ENCODE data around the gene DMXL1.

The DMXL1 gene

GRCh38 chr5:119036101-119036762, 34.7 kb upstream of the DMXL1 start:
- no peak overlapping the region for H3K4me2 ChIP-seq (ENCODE audit: insufficient read depth, low read length)
- H3K27ac ChIP-seq (ENCODE audit: low read length), result no peak overlapping the region
- TF ChIP-seq CTCF (IDR thresholded peaks at IDR 0.05; ENCODE audit: borderline replicate concordance, extremely low read depth, low read length, poor library complexity, severe bottlenecking) (no peak), EZH2 (IDR thresholded peaks at IDR 0.05; ENCODE audit: borderline replicate concordance, low read depth, low read length, severe bottlenecking) (no peak)
- H3K79me2 ChIP-seq (ENCODE audit: insufficient read depth, low read length), result no peaks in the 10 kb centered on the region
- H3K4me1 ChIP-seq (ENCODE audit: insufficient read depth, low read length), result peaks cover 15% of the 10 kb centered on the region
- H2AFZ ChIP-seq (ENCODE audit: low read depth, low read length), result no peak overlapping the region
- no peaks in the 10 kb centered on the region for H3K36me3 ChIP-seq (ENCODE audit: insufficient read depth, low read length)
- no peaks in the 10 kb centered on the region for H3K27me3 ChIP-seq (ENCODE audit: insufficient read depth, low read length, poor library complexity)
- H3K9me3 ChIP-seq (ENCODE audit: insufficient read depth, low read length, severe bottlenecking), result no peaks in the 10 kb centered on the region
- no peak overlapping the region for H3K9ac ChIP-seq (ENCODE audit: low read depth, low read length)
- DNase-seq (no peak), ATAC-seq (ENCODE audit: insufficient read depth, low read depth) (no peak)
- H4K20me1 ChIP-seq (ENCODE audit: insufficient read depth, low read length), result no peaks in the 10 kb centered on the region
- no peak overlapping the region for H3K4me3 ChIP-seq (ENCODE audit: low read depth in 1 of 2, low read length in 2 of 2)

- no peak overlapping the region for H3K27ac ChIP-seq (ENCODE audit: low read length)
- H3K27me3 ChIP-seq (ENCODE audit: insufficient read depth, low read length, poor library complexity), result no peaks in the 10 kb centered on the region
- no peak overlapping the region for H2AFZ ChIP-seq (ENCODE audit: low read depth, low read length)
- no peaks in the 10 kb centered on the region for H3K79me2 ChIP-seq (ENCODE audit: insufficient read depth, low read length)
- no peak overlapping the region for H3K4me3 ChIP-seq (ENCODE audit: low read depth in 1 of 2, low read length in 2 of 2)
- H3K4me2 ChIP-seq (ENCODE audit: insufficient read depth, low read length), result no peak overlapping the region
- no peak for TF ChIP-seq EZH2 (IDR thresholded peaks at IDR 0.05; ENCODE audit: borderline replicate concordance, low read depth, low read length, severe bottlenecking)
- TF ChIP-seq CTCF (IDR thresholded peaks at IDR 0.05; ENCODE audit: borderline replicate concordance, extremely low read depth, low read length, poor library complexity, severe bottlenecking), result no peak
- no peaks in the 10 kb centered on the region for H3K9me3 ChIP-seq (ENCODE audit: insufficient read depth, low read length, severe bottlenecking)
- no peaks in the 10 kb centered on the region for H3K36me3 ChIP-seq (ENCODE audit: insufficient read depth, low read length)
- no peak for ATAC-seq (ENCODE audit: insufficient read depth, low read depth)
- no peak overlapping the region for H3K9ac ChIP-seq (ENCODE audit: low read depth, low read length)
- peaks cover 1% of the 10 kb centered on the region; the same call in 1 of the 2 replicates for H3K4me1 ChIP-seq (ENCODE audit: insufficient read depth, low read length)
- no peaks in the 10 kb centered on the region for H4K20me1 ChIP-seq (ENCODE audit: insufficient read depth, low read length)
- no peak for DNase-seq
Measured at GRCh38 chr5:119037496-119038215, 33.2 kb upstream of the DMXL1 start.

GRCh38 chr5:119048246-119048645, 22.6 kb upstream of the DMXL1 start:
- no peaks in the 10 kb centered on the region for H4K20me1 ChIP-seq (ENCODE audit: insufficient read depth, low read length)
- H3K36me3 ChIP-seq (ENCODE audit: insufficient read depth, low read length), result no peaks in the 10 kb centered on the region
- H3K9me3 ChIP-seq (ENCODE audit: insufficient read depth, low read length, severe bottlenecking), result no peaks in the 10 kb centered on the region
- ATAC-seq (ENCODE audit: insufficient read depth, low read depth), result no peak
- H3K9ac ChIP-seq (ENCODE audit: low read depth, low read length), result no peak overlapping the region
- H3K4me1 ChIP-seq (ENCODE audit: insufficient read depth, low read length), result no peaks in the 10 kb centered on the region
- no peak for DNase-seq
- no peaks in the 10 kb centered on the region for H3K79me2 ChIP-seq (ENCODE audit: insufficient read depth, low read length)
- H3K4me2 ChIP-seq (ENCODE audit: insufficient read depth, low read length), result no peak overlapping the region
- H3K4me3 ChIP-seq (ENCODE audit: low read depth in 1 of 2, low read length in 2 of 2), result no peak overlapping the region
- TF ChIP-seq CTCF (IDR thresholded peaks at IDR 0.05; ENCODE audit: borderline replicate concordance, extremely low read depth, low read length, poor library complexity, severe bottlenecking) (no peak), EZH2 (IDR thresholded peaks at IDR 0.05; ENCODE audit: borderline replicate concordance, low read depth, low read length, severe bottlenecking) (no peak)
- no peak overlapping the region for H3K27ac ChIP-seq (ENCODE audit: low read length)
- no peak overlapping the region for H2AFZ ChIP-seq (ENCODE audit: low read depth, low read length)
- H3K27me3 ChIP-seq (ENCODE audit: insufficient read depth, low read length, poor library complexity), result no peaks in the 10 kb centered on the region
